Motor neuron (in vitro differentiated cells): ENCODE data around the gene JMJD8. TPM values are rescaled to one million over a fixed set of nuclear protein-coding genes. Genes with fewer than 3 reads are reported as not detected.
A peak's percentile ranks its signal among the peaks of the same experiment; 100 is the strongest.

Source experiments
- ATAC-seq, 8 experiments: fragments of 200-7000 bp; cut with Tn5 transposase; replicated peaks in 6 of 8; 2 replicates each; pipeline ENCODE4 v1.8.0; 2021; ENCODE audit warnings: mild to moderate bottlenecking in 8 of 8, moderate library complexity in 8 of 8
- H3K27ac ChIP-seq, 2 donors: fragments of 250-450 bp; sonication (Bioruptor Pico); 2 replicates each; pipeline ENCODE4 v1.9.0; 2021; ENCODE audit warnings: antibody characterized with exemption in 2 of 2, mild to moderate bottlenecking in 2 of 2, moderate library complexity in 1 of 2
- H3K4me1 ChIP-seq, 2 donors: fragments of 250-450 bp; sonication (Bioruptor Pico); replicated peaks in 1 of 2; 2 replicates each; pipeline ENCODE4 v1.6.1; 2021; ENCODE audit warnings: antibody characterized with exemption in 2 of 2, mild to moderate bottlenecking in 2 of 2, moderate library complexity in 1 of 2
- H3K4me3 ChIP-seq, 5 donors: fragments of 250-450 bp; sonication (Bioruptor Pico); 2 replicates each; pipeline ENCODE4 v1.9.0; 2021; ENCODE audit warnings: antibody characterized with exemption in 5 of 5, mild to moderate bottlenecking in 5 of 5, moderate library complexity in 4 of 5
- WGBS, 10 experiments: fragments of 450-650 bp; shearing (Covaris generic); methylation state at CpG; one replicate each; pipeline ENCODE4 v1.0.0; 2022; 5-methylcytosine and 5-hydroxymethylcytosine counted together
- in situ Hi-C, 9 experiments: fragments of 400-800 bp; cut with MboI; loops; one replicate each; pipeline ENCODE4 v1.15.0; 2021; ENCODE audit warnings: low sequenced_read_pairs in 9 of 9, low pct_unique_long_range_greater_than_20kb in 2 of 9; ENCODE audit not compliant: unreplicated experiment in 9 of 9
- total RNA-seq, 8 experiments: library from RNA; unstranded; fragments of 300-600 nt; gene quantifications; 2 replicates each; pipeline versions ENCODE4 v1.2.3 to v1.2.4, GENCODE V29; 2022

JMJD8 gene, protein sequence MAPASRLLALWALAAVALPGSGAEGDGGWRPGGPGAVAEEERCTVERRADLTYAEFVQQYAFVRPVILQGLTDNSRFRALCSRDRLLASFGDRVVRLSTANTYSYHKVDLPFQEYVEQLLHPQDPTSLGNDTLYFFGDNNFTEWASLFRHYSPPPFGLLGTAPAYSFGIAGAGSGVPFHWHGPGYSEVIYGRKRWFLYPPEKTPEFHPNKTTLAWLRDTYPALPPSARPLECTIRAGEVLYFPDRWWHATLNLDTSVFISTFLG
- 10 to 100 TPM; 18.1 to 56.4 (median 33.2) TPM for total RNA-seq

DNA sequence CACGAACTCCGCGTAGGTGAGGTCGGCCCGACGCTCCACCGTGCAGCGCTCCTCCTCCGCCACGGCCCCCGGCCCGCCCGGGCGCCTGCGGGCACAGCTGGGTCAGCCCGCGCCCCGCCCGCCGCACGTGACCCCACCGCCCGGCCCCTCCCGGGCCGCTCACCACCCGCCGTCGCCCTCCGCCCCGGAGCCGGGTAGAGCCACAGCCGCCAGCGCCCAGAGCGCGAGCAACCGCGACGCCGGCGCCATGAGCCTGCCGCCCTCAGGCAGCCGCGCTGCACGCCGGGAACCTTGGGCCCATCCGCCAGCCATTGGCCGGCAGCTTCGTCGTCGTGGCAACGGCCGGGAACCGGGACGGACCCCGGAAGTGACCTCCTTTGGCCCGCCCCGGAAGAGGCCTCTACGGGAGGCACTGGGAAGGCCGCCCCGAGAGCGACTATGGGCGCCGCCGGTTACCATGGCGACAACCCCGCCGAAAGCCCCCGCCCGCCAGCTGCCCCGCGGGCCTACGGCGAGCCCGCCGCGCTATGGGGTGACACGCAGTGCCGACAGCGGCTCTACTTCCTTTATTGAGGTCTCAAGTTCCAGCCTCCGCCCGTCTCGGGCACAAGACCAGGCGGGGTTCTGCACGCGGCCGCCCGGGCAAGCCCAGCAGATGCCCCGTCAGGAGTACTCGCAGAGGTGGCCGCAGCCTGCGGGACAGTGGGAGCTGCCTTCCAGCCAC, at the start of gene JMJD8:
TSS of gene JMJD8 (minus strand) at position 264 of the 724 bp plus-strand sequence. CDS start at position 249, 15 bp downstream.
- ATAC-seq = peak; percentile 63 to 79 (median 68)
- Histone ChIP-seq H3K4me1 (peaks cover 31 to 35% of the 10 kb centered on the region in 2 donors), H3K27ac (peak within 1 kb of the TSS; percentile 74 to 94), H3K4me3 (peak within 1 kb of the TSS; percentile 52 to 89 (median 85))
- in situ Hi-C loops = no loop called here
- 0 to 20% methylated on average over 4 to 6 of the region's 91 CpGs; no CpG with 5 or more reads in 8 of the 10 experiments for WGBS, 10 experiments

DNA sequence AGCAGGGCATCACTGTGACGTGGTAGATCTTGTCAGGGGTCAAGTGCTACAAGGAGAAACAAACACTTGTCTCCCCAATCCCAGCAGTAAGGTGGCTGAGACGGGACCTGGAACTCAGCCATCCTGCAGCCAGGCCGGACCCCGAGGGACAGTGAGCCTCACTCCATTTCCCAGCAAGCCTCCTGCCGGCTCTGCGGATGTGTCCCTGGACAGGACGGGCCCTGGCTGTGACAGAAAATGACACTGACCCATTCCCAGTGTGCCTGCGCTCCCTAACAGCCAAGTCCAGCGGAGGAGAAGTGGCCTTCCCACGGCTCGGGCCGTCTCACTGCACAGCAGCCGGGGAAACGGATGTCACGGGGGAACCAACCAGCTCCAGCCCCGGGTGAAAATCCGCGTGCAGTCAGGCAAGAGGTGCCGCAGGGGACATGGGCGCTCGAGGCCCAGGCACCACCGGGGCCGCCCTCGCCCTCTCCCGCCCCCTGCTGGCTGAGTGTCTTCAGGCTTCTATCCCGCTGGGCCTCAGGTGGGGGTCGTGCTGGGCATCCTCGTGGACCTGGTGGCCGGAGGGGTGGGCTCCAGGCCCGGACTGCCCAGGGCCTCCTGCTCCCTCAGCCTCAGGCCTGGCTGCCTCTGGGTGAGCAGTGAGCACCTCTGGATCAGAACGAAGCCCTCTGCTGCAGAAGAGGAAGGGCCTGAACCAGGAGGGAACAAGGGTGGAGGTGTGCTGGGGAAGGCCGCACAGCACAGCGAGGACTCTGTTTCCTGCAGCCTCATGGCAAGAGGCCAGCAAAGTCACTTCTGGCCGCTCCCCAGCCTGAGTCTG, 49.5 kb upstream of the JMJD8 start:
- in situ Hi-C loops = no loop called here
- peak in 6 of 8 experiments; percentile 9 to 23 (median 15) for ATAC-seq
- WGBS, 10 experiments = 73 to 94% (median 87%) methylated on average over 2 to 20 of the region's 34 CpGs; no CpG with 5 or more reads in 5 of the 10 experiments
- Histone ChIP-seq H3K4me3 (no peak overlapping the region), H3K4me1 (peaks cover 0 to under 1% of the 10 kb centered on the region in 2 donors), H3K27ac (no peak overlapping the region)

DNA sequence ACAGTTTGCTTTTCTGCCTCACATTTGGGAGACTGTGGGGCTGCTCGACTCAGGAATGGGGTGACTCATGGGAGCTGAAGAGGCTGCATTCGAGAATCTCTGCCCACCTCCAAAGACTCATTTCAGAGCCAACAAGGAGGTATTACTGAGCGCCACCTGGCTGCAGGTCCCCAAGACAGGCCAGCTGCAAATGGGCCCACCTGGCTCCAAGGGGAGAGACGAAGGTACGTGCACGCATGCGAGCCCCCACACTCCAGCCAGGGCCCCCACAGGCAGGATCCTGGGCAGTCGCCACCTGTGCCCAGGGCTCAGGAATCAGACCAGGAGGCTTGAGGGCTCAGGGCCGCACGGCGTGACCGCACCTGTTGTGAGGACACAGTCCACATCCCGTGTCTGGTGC, 48.8 kb upstream of the JMJD8 start:
- Histone ChIP-seq H3K4me3 (no peak overlapping the region), H3K27ac (no peak overlapping the region), H3K4me1 (peaks cover 0 to 2% of the 10 kb centered on the region in 2 donors)
- 87 to 100% (median 97%) methylated on average over 1 to 6 of the region's 13 CpGs; no CpG with 5 or more reads in 7 of the 10 experiments for WGBS, 10 experiments
- in situ Hi-C loops = no loop called here
- ATAC-seq = no peak

DNA sequence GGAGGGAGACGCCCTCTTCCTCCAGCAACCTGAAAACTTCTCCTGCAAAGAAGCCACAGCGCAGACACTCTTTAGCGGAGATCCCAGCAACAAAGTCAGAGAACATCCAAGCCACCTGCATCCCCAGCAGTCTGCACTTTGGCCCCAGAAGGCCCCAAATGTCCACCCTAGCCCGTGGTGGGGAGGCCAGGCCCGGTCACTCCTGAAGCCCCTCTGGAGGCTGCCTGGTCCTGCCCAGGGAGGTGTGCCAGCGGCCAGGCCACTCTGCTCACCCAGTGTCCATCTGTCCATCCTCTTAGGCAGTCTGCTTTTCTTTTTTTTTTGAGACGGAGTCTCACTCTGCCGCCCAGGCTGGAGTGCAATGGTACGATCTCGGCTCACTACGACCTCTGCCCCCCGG, 48.2 kb upstream of the JMJD8 start:
- H3K4me3 ChIP-seq = no peak overlapping the region
- peaks cover 0 to 2% of the 10 kb centered on the region in 2 donors for H3K4me1 ChIP-seq
- no peak for ATAC-seq
- 76 to 100% (median 94%) methylated on average over 2 to 9 of the region's 12 CpGs; no CpG with 5 or more reads in 5 of the 10 experiments for WGBS, 10 experiments
- in situ Hi-C loops = no loop called here
- H3K27ac ChIP-seq = no peak overlapping the region

DNA sequence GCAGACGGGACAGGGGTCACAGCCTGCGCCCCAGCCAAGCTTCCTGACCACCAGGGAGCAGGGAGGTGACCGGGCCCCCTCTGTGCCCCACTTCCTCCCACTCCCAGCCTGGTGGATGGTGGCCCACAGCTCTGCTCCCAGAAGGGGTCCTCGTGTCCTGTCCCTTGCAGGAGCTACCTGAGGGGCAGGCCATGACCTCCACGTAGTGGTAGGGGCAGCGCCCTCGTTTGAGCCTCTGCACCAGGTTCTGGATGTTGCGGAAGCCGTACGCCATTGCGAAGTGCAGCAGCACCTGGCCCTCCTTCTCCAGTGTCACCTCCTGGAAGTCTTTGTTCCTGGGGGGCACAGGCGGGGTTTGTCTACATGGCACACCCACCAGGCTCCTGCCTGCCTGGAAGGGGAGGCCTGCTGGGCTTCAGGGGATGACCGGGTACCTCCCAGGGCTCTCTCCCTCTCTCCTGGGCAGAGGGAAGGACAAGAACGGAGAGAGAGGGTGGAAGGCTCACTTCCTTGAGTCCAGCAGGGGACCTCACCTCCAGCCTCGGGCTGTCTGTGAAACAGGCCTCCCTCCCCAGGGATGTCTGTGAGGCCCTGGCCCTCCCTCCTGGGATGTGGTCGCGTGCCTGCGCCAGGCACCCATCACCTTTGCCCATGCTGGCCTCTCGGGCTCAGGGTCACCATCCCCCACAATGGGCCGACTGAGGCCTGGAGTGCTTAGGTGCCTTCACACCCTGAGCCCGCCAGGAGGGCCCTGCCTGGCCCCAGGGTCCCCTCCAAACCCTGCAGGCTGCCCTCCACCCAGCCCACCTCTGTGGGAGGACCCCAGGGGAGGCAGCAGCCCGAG, 46.8 kb upstream of the JMJD8 start:
- WGBS, 10 experiments = 80 to 100% (median 90%) methylated on average over 1 to 7 of the region's 22 CpGs; no CpG with 5 or more reads in 5 of the 10 experiments
- in situ Hi-C loops = no loop called here
- no peak for ATAC-seq
- Histone ChIP-seq H3K4me3 (no peak overlapping the region), H3K4me1 (peaks cover 0 to 6% of the 10 kb centered on the region in 2 donors), H3K27ac (no peak overlapping the region)

DNA sequence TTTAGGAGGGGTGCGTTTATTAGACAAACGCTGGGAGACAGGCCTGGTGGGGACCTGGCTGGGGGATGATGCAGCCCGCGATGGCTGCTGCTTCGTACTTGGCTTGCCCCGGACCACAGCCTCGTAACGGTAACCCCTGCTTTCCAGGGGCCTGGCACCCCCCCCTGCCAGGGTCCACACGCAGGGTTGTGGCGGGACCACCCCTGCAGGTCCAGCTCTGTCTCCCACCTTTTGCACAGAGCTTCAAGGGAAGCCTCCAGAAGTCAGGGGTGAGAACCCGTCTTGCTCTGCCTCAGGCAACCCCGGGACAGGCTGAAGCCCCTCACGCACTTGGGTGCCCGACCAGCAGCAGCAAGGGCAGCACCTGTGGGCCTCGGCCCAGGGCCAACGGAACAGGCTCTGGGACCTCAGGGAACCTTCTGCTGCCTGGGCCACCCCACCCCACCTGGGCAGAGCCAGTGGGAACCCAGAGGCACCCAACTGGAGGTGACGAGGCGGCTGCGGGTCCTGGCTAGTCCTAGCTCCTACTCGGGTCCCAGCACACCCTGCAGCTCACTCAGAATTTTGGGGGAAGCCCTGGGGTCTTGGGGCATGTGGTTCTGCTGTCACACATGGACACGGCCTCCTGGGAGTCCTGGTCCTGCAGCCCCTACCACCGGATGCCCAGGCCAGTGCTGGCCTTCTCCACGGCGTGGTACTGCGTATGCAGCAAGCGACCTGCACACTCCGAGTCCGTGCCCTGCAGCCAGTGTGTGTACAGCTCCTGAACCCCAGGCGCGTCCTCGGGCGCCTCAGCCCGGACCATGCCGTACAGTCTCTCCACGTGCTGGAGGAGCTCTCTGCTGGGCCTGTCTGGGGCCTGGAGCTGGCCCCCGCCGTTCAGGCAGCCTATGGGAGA, 45.9 kb upstream of the JMJD8 start:
- ATAC-seq = no peak
- 78 to 100% (median 93%) methylated on average over 2 to 14 of the region's 37 CpGs; no CpG with 5 or more reads in 5 of the 10 experiments for WGBS, 10 experiments
- H3K27ac ChIP-seq = no peak overlapping the region
- in situ Hi-C loops = no loop called here
- H3K4me3 ChIP-seq = no peak overlapping the region
- peaks cover 0 to 6% of the 10 kb centered on the region in 2 donors for H3K4me1 ChIP-seq

DNA sequence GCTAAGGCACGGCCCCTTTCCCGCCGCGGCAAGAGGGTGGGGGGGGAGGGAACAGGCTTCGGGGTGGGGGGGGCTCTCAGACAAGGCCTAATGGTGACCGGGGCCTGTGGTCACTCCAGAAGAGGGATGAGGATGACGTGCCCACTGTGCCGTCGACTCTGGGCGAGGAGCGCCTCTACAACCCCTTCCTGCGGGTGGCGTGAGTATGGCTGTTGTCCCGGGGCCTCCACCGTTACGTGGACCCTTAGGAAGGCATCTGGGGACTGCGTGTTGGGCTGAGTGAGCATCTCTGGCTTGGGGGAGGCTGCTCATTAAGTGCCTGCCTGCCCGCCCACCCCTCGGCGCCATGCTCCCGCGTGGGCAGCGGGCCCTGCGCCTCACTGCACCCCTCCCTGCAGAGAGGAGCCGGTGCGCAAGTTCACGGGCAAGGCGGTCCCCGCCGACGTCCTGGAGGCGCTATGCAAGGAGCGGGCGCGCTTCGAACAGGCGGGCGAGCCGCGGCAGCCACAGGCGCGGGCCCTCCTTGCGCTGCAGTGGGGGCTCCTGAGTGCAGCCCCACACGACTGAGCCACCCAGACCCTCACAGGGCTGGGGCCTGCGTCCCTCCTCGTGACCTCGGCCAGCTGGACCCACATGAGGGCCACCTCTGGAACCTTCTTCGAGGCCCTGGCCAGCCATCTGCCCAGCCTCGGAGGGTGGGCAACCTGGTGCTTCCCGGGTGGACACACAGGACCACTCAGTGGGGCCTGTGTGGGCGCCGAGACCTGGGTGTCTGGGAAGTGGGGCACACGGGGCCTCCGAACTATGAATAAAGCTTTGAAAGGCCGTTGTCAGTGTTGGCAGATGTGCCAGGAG, 45.0 kb upstream of the JMJD8 start:
- Histone ChIP-seq H3K4me1 (peaks cover 0 to 6% of the 10 kb centered on the region in 2 donors), H3K27ac (no peak overlapping the region), H3K4me3 (peak overlapping the region in 2 of 5 donors; percentile 42 to 52)
- WGBS, 10 experiments = 85 to 100% methylated on average over 2 to 23 of the region's 55 CpGs; no CpG with 5 or more reads in 8 of the 10 experiments
- in situ Hi-C loops = no loop called here
- ATAC-seq = no peak

DNA sequence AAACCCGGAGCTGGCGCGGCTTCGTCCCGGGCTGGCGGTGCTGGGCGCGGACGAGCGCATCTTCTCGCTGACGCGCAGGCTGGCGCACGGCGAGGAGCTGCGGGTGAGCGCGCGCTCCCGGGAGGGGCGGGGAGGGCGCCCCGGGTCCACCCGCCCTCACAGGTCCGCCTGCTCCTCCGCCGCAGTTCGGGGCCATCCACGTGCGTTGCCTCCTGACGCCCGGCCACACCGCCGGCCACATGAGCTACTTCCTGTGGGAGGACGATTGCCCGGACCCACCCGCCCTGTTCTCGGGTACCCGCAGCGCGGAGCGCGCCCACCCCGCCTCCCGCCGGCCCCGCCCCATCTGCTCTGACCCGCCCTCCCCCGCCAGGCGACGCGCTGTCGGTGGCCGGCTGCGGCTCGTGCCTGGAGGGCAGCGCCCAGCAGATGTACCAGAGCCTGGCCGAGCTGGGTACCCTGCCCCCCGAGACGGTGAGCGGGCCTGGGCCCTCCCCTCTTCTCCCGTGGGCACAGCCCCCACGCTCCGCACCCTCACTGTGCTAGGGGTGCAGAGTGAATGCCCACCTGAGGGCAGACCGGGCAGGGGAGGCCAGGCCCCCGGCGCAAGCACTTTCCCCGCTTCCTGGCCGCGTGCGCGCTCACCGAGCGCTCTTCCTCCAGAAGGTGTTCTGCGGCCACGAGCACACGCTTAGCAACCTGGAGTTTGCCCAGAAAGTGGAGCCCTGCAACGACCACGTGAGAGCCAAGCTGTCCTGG, 44.2 kb upstream of the JMJD8 start:
- Histone ChIP-seq H3K4me1 (peaks cover 0 to 6% of the 10 kb centered on the region in 2 donors), H3K4me3 (peak overlapping the region; percentile 40 to 52 (median 43)), H3K27ac (peak overlapping the region; percentile 26 to 72)
- peak; percentile 61 to 74 (median 66) for ATAC-seq
- WGBS, 10 experiments = 5% methylated on average over 11 of the region's 80 CpGs; no CpG with 5 or more reads in 9 of the 10 experiments
- in situ Hi-C loops = no loop called here

DNA sequence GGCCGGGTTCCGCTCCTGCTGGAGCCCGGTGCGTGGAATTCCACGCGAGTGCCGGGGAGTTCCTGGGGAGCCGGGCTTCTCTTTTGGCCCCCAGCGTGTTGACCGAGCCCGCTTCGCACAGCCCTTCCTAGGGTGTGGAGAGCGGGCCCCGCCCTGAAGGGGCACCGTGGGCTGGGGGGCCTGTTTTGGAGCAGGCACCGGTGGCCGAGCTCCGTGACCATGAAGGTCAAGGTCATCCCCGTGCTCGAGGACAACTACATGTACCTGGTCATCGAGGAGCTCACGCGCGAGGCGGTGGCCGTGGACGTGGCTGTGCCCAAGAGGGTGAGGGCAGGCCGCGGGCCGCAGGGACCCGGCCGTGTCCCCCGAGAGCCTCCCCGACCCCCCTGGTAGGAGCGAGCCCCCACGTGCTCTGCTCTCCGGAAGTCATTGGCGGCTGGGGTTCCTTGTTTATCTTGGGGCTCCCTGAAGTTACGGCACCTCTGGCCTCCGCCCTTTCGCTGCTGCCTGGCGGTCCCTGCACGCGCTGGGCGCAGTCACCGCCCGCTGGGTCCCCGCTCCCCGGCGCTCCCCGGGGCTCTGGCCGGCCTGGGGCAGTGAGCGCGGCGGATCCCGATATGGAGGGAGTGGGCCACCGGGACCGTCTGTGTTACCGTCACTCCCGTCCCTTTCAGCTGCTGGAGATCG, 43.3 kb upstream of the JMJD8 start:
- 0% methylated on average over 4 of the region's 61 CpGs; no CpG with 5 or more reads in 9 of the 10 experiments for WGBS, 10 experiments
- peaks cover 0 to 6% of the 10 kb centered on the region in 2 donors for H3K4me1 ChIP-seq
- H3K4me3 ChIP-seq = peak overlapping the region; percentile 40 to 52 (median 43)
- H3K27ac ChIP-seq = peak overlapping the region; percentile 26 to 72
- in situ Hi-C loops = no loop called here
- peak; percentile 6 to 23 (median 11) for ATAC-seq
